Astrocyte of the spinal cord (primary cell): Measurements from ENCODE around the gene SPHK1.

ENCODE experiments used
- DNase-seq: peaks from one replicate; pipeline ENCODE4 v3.0.0; 2011; ENCODE audit warnings: low read depth, low spot score
- H3K4me3 ChIP-seq: 2 replicates; pipeline ENCODE4 v1.5.1; 2011; ENCODE audit warnings: low read depth, mild to moderate bottlenecking, low read length, moderate library complexity
- in situ Hi-C: cut with HindIII; loops from 2 replicates; pipeline ENCODE4 v1.10.0; 2017; ENCODE audit warnings: low sequenced_read_pairs
- TF ChIP-seq, protein P1 (sequence below): IDR thresholded peaks from 2 replicates; pipeline ENCODE4 v1.5.1; 2012; ENCODE audit warnings: low read depth, mild to moderate bottlenecking, low read length, inconsistent platforms

Gene SPHK1

DNA sequence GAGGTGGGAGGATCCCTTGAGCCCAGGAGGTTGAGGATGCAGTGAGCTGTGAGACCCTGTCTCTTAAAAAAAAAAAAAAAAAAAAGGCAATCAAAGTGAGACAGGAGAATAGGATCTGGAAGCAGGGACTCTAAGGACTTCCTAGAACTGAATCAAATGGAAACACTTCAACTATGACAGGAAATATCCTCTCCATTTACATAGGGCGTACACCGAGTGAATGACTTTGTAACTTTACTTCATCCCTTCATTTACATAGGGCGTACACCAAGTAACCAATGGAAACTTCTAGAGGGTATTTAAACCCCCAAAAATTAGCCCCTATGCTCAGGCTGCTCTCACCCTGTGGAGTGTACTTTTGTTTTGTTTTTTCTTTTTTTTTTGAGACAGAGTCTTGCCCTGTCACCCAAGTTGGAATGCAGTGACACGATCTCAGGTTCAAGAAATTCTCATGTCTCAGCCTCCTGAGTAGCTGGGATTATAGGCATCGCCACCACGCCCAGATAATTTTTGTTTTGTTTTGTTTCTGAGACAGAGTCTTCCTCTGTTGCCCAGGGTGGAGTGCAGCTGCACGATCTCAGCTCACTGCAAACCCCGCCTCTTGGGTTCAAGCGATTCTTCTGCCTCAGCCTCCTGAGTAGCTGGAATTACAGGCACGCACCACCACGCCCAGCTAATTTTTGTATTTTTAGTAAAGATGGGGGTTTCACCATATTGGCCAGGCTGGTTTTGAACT lies 21.1 kb upstream of the SPHK1 start:
- in situ Hi-C loops = no loop called here
- TF ChIP-seq, protein P1, sequence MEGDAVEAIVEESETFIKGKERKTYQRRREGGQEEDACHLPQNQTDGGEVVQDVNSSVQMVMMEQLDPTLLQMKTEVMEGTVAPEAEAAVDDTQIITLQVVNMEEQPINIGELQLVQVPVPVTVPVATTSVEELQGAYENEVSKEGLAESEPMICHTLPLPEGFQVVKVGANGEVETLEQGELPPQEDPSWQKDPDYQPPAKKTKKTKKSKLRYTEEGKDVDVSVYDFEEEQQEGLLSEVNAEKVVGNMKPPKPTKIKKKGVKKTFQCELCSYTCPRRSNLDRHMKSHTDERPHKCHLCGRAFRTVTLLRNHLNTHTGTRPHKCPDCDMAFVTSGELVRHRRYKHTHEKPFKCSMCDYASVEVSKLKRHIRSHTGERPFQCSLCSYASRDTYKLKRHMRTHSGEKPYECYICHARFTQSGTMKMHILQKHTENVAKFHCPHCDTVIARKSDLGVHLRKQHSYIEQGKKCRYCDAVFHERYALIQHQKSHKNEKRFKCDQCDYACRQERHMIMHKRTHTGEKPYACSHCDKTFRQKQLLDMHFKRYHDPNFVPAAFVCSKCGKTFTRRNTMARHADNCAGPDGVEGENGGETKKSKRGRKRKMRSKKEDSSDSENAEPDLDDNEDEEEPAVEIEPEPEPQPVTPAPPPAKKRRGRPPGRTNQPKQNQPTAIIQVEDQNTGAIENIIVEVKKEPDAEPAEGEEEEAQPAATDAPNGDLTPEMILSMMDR = no peak
- H3K4me3 ChIP-seq = no peak overlapping the region
- DNase-seq = no peak

DNA sequence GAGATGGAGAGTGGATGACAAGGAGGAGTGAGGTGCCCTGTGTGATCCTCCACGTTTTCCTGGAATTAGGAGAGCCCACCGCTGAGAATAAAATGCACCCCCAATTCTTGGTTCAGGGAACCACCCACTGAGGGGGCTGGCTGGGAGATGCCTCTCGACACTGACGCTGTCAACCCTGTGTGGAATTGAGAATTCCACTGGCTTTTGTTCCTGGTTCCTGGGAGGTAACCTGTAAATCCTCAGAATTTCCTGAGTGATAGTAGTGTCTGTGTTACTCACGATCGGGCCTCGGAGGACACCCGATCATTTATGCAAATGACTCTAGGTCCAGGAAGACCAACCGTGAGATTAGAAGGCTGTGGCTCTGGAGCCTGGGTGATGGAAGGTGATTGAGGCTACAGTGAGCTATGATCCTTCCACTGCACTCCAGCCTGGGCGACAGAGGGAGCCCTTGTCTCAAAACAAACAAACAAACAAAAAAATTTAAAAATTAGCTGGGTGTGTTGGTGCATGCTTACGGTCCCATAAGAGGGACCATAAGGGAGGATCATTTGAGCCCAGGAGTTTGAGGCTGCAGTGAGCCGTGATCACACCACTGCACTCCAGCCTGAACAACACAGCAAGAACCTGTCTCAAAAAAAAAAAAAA lies 19.0 kb upstream of the SPHK1 start:
- DNase-seq = no peak

GRCh38 chr17:76366247-76366646 lies 18.2 kb upstream of the SPHK1 start:
- in situ Hi-C loops = no loop called here
- TF ChIP-seq, protein P1 = no peak
- no peak overlapping the region for H3K4me3 ChIP-seq
- no peak for DNase-seq

More for the DNA sequence above, 19.0 kb upstream of the SPHK1 start:
- TF ChIP-seq, protein P1 = peak; percentile 48
- in situ Hi-C loops = no loop called here
- no peak overlapping the region for H3K4me3 ChIP-seq

DNA sequence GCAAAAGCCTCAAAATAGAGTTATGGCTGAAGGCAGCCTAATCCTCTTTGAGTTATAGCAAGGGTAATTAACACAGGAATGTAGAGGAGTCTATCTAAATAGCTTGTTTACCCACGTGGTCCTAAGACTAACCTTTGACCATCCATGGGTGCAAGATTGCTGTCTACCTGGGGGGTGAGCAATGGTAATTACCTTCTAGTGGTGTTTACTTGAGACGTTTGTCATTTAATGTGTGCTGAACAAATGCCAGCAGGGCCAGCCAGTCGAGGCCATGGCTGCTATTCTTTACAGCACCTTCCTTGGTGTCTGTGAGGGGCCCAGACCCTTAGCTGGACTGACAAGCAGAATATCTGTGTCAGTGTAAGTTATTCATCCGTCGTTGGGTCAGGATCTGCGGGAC lies 16.8 kb upstream of the SPHK1 start:
- in situ Hi-C loops = no loop called here
- no peak overlapping the region for H3K4me3 ChIP-seq
- TF ChIP-seq, protein P1 = no peak
- DNase-seq = no peak

DNA sequence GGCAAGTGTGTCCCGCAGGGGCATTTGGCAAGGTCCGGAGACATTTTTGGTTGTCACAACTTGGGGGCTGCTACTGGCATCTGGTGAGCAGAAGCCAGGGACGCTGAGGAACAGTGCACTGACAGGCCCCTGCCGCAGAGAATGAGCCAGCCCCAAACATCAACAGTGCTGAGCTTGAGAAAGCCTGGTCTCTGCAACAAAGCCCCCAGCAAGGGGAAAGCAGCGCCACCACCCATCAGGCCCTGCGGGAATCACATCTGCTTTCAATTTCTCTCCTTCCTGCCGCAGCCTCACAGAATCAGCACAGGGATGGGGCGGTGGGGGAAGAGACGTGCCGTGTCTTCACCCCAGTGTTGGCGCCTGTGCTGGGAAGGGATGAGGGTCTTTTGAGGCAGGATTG lies 15.9 kb upstream of the SPHK1 start:
- H3K4me3 ChIP-seq = no peak overlapping the region
- in situ Hi-C loops = no loop called here
- TF ChIP-seq, protein P1 = no peak
- no peak for DNase-seq

DNA sequence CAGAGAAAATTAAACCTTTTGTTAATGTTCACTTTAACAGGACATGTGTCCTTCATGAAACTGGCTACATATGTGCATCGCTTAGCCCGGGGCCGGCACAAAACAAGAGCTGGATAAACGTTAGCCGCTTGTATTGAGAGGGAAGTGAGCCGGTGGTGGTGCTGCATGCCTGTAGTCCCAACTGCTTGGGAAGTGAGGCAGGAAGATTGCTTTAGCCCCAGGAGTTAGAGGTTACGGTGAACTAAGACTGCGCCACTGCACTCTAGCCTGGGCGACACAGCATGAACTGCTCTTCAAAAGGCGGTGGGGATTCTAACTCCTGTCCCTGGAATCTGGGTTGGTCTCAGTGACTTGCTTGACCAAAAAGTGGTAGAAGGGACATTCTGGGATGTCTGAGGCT lies 15.0 kb upstream of the SPHK1 start:
- in situ Hi-C loops = no loop called here
- DNase-seq = no peak
- TF ChIP-seq, protein P1 = no peak
- no peak overlapping the region for H3K4me3 ChIP-seq
